HepG2 (cell line): Measurements from ENCODE around the gene LATS2. TPM values are rescaled to one million over a fixed set of nuclear protein-coding genes. Genes with fewer than 3 reads are reported as not detected.
A peak's percentile ranks its signal among the peaks of the same experiment; 100 is the strongest.

Source experiments
- BRCA1 ChIP-seq: sonication (generic); formaldehyde crosslinking; IDR thresholded peaks from 2 replicates; pipeline ENCODE4 v1.4.0; 2020; ENCODE audit warnings: missing genetic modification reagents
- CBFB ChIP-seq: sonication (generic); formaldehyde crosslinking; IDR thresholded peaks from 2 replicates; pipeline ENCODE4 v1.4.0; 2020; ENCODE audit warnings: missing genetic modification reagents
- DR1 ChIP-seq: sonication (generic); formaldehyde crosslinking; IDR thresholded peaks from 2 replicates; pipeline ENCODE4 v1.8.0; 2021; ENCODE audit warnings: mild to moderate bottlenecking, missing genetic modification reagents, inconsistent platforms
- FOXP1 ChIP-seq, 2 experiments: fragments of 450-650 bp in 1 of 2; IDR thresholded peaks; 2 replicates each; pipeline ENCODE4 v1.6.1; 2017 to 2018; ENCODE audit warnings: antibody characterized with exemption in 1 of 2
- GABPB1 ChIP-seq: IDR thresholded peaks from 2 replicates; pipeline ENCODE4 v1.6.1; 2016; ENCODE audit warnings: mild to moderate bottlenecking, missing genetic modification reagents, moderate library complexity, missing compliant biosample characterization
- HOXA7 ChIP-seq: sonication (generic); formaldehyde crosslinking; IDR thresholded peaks from 2 replicates; pipeline ENCODE4 v1.8.1; 2022; ENCODE audit warnings: mild to moderate bottlenecking, missing genetic modification reagents, moderate library complexity
- KAT7 ChIP-seq: IDR thresholded peaks from 2 replicates; pipeline ENCODE4 v1.6.1; 2018; ENCODE audit warnings: borderline replicate concordance, missing compliant biosample characterization
- MEF2D ChIP-seq: sonication (generic); formaldehyde crosslinking; IDR thresholded peaks from 2 replicates; pipeline ENCODE4 v1.5.1; 2020; ENCODE audit warnings: mild to moderate bottlenecking, missing genetic modification reagents
- MYC ChIP-seq: sonication (generic); formaldehyde crosslinking; IDR thresholded peaks from 2 replicates; pipeline ENCODE4 v1.9.0; 2021; ENCODE audit warnings: missing genetic modification reagents, borderline replicate concordance
- PCBP2 ChIP-seq: fragments of 200-400 bp; formaldehyde crosslinking; optimal IDR thresholded peaks from 2 replicates; pipeline ENCODE3; 2018; ENCODE audit warnings: low read length, low read depth; ENCODE audit not compliant: poor library complexity, severe bottlenecking
- REL ChIP-seq: sonication (generic); formaldehyde crosslinking; conservative IDR thresholded peaks from 2 replicates; pipeline ENCODE4 v1.8.0; 2022; ENCODE audit warnings: mild to moderate bottlenecking, missing genetic modification reagents, moderate library complexity
- SKIL ChIP-seq: sonication (generic); formaldehyde crosslinking; IDR thresholded peaks from 2 replicates; pipeline ENCODE4 v1.8.0; 2022; ENCODE audit warnings: missing genetic modification reagents, mild to moderate bottlenecking, moderate library complexity, borderline replicate concordance
- TBL1XR1 ChIP-seq: fragments of 150-350 bp; IDR thresholded peaks from 2 replicates; pipeline ENCODE4 v1.6.1; 2014; ENCODE audit warnings: borderline replicate concordance, low read length; ENCODE audit not compliant: partially characterized antibody
- THAP7 ChIP-seq: sonication (generic); formaldehyde crosslinking; IDR thresholded peaks from 2 replicates; pipeline ENCODE4 v1.8.1; 2023; ENCODE audit warnings: mild to moderate bottlenecking, missing genetic modification reagents
- ZBTB7B ChIP-seq: sonication (generic); formaldehyde crosslinking; IDR thresholded peaks from 2 replicates; pipeline ENCODE4 v1.4.0; 2020; ENCODE audit warnings: missing genetic modification reagents
- ZBTB8A ChIP-seq: sonication (generic); formaldehyde crosslinking; IDR thresholded peaks from 2 replicates; pipeline ENCODE4 v1.4.0; 2020; ENCODE audit warnings: mild to moderate bottlenecking, low read depth, missing genetic modification reagents, borderline replicate concordance
- ZFP36L2 ChIP-seq: sonication (generic); formaldehyde crosslinking; IDR thresholded peaks from 2 replicates; pipeline ENCODE4 v1.4.0; 2020; ENCODE audit warnings: missing genetic modification reagents
- ZFY ChIP-seq: sonication (generic); formaldehyde crosslinking; IDR thresholded peaks from 2 replicates; pipeline ENCODE4 v1.4.0; 2020; ENCODE audit warnings: missing genetic modification reagents
- ZNF207 ChIP-seq: fragments of 450-650 bp; IDR thresholded peaks from 2 replicates; pipeline ENCODE4 v1.6.1; 2016; ENCODE audit warnings: antibody characterized with exemption, borderline replicate concordance
- ZNF530 ChIP-seq: sonication (generic); formaldehyde crosslinking; IDR thresholded peaks from 2 replicates; pipeline ENCODE4 v1.5.0; 2020; ENCODE audit warnings: low read depth, mild to moderate bottlenecking, missing genetic modification reagents
- ZNF605 ChIP-seq: sonication (generic); formaldehyde crosslinking; IDR thresholded peaks from 2 replicates; pipeline ENCODE4 v1.8.0; 2022; ENCODE audit warnings: mild to moderate bottlenecking, missing genetic modification reagents
- ZNF678 ChIP-seq: sonication (generic); formaldehyde crosslinking; IDR thresholded peaks from 2 replicates; pipeline ENCODE4 v1.4.0; 2020; ENCODE audit warnings: mild to moderate bottlenecking, missing genetic modification reagents
- ZNF7 ChIP-seq: IDR thresholded peaks from 2 replicates; pipeline ENCODE4 v1.6.1; 2016; ENCODE audit warnings: missing biosample characterization, missing genetic modification reagents
- ZNF749 ChIP-seq: sonication (generic); formaldehyde crosslinking; IDR thresholded peaks from 2 replicates; pipeline ENCODE4 v1.8.0; 2022; ENCODE audit warnings: mild to moderate bottlenecking, missing genetic modification reagents, moderate library complexity, borderline replicate concordance
- ZSCAN30 ChIP-seq: sonication (generic); formaldehyde crosslinking; IDR thresholded peaks from 2 replicates; pipeline ENCODE4 v1.5.0; 2020; ENCODE audit warnings: mild to moderate bottlenecking, missing genetic modification reagents
- polyA plus RNA-seq, 8 experiments: library from polyadenylated mRNA; depleted of rRNA in 3 of 8; stranded (reverse) in 7 of 8; unstranded in 1 of 8; fragments of >200 nt; fragmentation: Illumina TruSeq in 4 of 8; extraction: Trizol in 4 of 8; gene quantifications; 2 replicates each; pipeline versions ENCODE4 v1.2.1 to v1.2.3, GENCODE V29; 2011 to 2016; ENCODE audit warnings: low read depth in 4 of 8, missing spikeins in 1 of 8, mixed read lengths in 1 of 8; ENCODE audit not compliant: insufficient read depth in 1 of 8
- total RNA-seq, 5 experiments: library from RNA; depleted of rRNA; stranded (reverse); fragments of >200 nt; fragmentation: Illumina TruSeq; extraction: Trizol; gene quantifications; 2 replicates each; pipeline ENCODE4 v1.2.3, GENCODE V29; 2016; ENCODE audit warnings: low read depth in 1 of 5
- TF ChIP-seq, protein P1 (sequence below): sonication (generic); formaldehyde crosslinking; IDR thresholded peaks from 2 replicates; pipeline ENCODE4 v1.4.0; 2020; ENCODE audit warnings: low read depth, mild to moderate bottlenecking, missing genetic modification reagents
- TF ChIP-seq, protein P2 (sequence below): IDR thresholded peaks from 2 replicates; pipeline ENCODE4 v1.6.1; 2016; ENCODE audit warnings: control low read depth

Gene LATS2
- total and polyA plus RNA-seq, 2 of the 13 experiments (the other 11 are each of a cell fraction or from before 2014, with no cell fraction given): 7.3 to 8.5 TPM

DNA sequence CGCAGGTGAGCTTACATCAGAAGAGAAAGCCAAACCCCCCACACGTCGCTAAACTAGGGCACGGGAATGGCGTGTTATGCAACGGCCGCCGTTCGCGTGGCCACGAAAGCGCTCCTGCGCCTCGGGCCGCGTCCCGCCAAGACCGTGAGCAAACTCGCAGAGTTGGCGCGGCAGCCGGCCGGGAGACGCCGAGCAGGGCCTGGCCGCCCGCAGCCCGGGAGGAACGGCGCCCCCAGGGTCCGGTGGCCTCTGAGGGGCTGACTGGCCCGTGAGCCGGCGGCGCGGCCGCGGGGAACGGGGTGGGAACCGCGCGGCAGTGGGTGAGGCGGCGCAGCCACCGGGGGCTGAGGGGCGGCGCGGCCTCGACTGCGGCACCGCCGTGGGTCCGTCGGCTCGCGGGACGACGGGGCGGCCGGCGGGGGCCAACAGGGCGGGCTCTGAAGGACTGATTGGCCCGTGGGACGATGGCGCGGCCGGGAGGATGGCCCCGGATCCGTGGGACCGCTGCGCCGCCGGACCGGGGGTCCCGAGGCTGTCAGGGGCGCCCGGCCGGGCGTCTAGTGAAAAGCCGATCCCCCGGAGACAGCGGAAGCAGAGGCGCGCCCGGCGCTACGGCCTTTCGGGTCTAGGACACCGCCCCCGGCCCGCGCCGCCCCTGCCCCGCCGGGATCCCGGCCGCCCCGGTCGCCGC, 903 bp downstream of the LATS2 start (continued):
- TF ChIP-seq HOXA7 (CRISPR knock-in tag): no peak
- TF ChIP-seq, protein P1, sequence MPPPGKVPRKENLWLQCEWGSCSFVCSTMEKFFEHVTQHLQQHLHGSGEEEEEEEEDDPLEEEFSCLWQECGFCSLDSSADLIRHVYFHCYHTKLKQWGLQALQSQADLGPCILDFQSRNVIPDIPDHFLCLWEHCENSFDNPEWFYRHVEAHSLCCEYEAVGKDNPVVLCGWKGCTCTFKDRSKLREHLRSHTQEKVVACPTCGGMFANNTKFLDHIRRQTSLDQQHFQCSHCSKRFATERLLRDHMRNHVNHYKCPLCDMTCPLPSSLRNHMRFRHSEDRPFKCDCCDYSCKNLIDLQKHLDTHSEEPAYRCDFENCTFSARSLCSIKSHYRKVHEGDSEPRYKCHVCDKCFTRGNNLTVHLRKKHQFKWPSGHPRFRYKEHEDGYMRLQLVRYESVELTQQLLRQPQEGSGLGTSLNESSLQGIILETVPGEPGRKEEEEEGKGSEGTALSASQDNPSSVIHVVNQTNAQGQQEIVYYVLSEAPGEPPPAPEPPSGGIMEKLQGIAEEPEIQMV: no peak
- TF ChIP-seq ZFP36L2 (CRISPR knock-in tag): no peak
- TF ChIP-seq BRCA1 (CRISPR knock-in tag): no peak
- TF ChIP-seq ZNF530 (CRISPR knock-in tag): no peak
- no peak for TF ChIP-seq SKIL (CRISPR knock-in tag)
- no peak for TF ChIP-seq ZNF605 (CRISPR knock-in tag)
- TF ChIP-seq PCBP2: no peak
- TF ChIP-seq REL (CRISPR knock-in tag): no peak
- 0 out of 2 replicates have a peak, but pooled peaks have one; percentile 31 for TF ChIP-seq ZNF749 (CRISPR knock-in tag)
- no peak for TF ChIP-seq ZNF207
- no peak for TF ChIP-seq ZNF7 (CRISPR knock-in tag)
- TF ChIP-seq ZSCAN30 (CRISPR knock-in tag): no peak
- no peak for TF ChIP-seq THAP7
- TF ChIP-seq ZBTB7B (CRISPR knock-in tag): no peak
- TF ChIP-seq, protein P2, sequence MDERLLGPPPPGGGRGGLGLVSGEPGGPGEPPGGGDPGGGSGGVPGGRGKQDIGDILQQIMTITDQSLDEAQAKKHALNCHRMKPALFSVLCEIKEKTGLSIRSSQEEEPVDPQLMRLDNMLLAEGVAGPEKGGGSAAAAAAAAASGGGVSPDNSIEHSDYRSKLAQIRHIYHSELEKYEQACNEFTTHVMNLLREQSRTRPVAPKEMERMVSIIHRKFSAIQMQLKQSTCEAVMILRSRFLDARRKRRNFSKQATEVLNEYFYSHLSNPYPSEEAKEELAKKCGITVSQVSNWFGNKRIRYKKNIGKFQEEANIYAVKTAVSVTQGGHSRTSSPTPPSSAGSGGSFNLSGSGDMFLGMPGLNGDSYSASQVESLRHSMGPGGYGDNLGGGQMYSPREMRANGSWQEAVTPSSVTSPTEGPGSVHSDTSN (CRISPR knock-in tag): no peak
- no peak for TF ChIP-seq FOXP1 (IDR thresholded peaks at IDR 0.05)
- no peak for TF ChIP-seq FOXP1 (CRISPR knock-in tag; IDR thresholded peaks at IDR 0.05)
- TF ChIP-seq ZFY (CRISPR knock-in tag): peak; percentile 41
- TF ChIP-seq CBFB (CRISPR knock-in tag): no peak
- peak; percentile 50; the same call in 1 of the 2 replicates for TF ChIP-seq GABPB1 (CRISPR knock-in tag)
- TF ChIP-seq KAT7: no peak
- peak; percentile 56; the same call in 1 of the 2 replicates for TF ChIP-seq MYC
- TF ChIP-seq ZNF678 (CRISPR knock-in tag): no peak
- TF ChIP-seq ZBTB8A (CRISPR knock-in tag): no peak
- 0 out of 2 replicates have a peak, but pooled peaks have one; percentile 42 for TF ChIP-seq MEF2D (CRISPR knock-in tag)
- TF ChIP-seq TBL1XR1: no peak
- TF ChIP-seq DR1 (CRISPR knock-in tag): no peak
